ENCODE measurements around the gene FMN2.

FMN2 gene

GRCh38 chr1:240091614-240092300 is at the start of gene FMN2:
Gene FMN2, plus strand, starts transcription at chr1:240091883. Its CDS starts 227 bp downstream, at chr1:240092110.
- no peak for DNase-seq

GRCh38 chr1:240044620-240045019 is 47.1 kb upstream of the FMN2 start:
- no peak for DNase-seq

GRCh38 chr1:240046000-240046399 is 45.7 kb upstream of the FMN2 start:
- no peak for DNase-seq

- DNase-seq = no peak
These were observed 37.5 kb upstream of the FMN2 start for GRCh38 chr1:240054109-240054701.

- DNase-seq = no peak
These were observed 35.7 kb upstream of the FMN2 start for GRCh38 chr1:240055936-240056335.

- DNase-seq = no peak
These were observed 35.3 kb upstream of the FMN2 start for GRCh38 chr1:240056350-240056749.

- DNase-seq = no peak
These were observed 33.6 kb upstream of the FMN2 start for GRCh38 chr1:240058049-240058448.

- no peak for DNase-seq
These were observed 22.7 kb upstream of the FMN2 start for GRCh38 chr1:240068961-240069360.

- no peak for DNase-seq
These were observed 21.5 kb upstream of the FMN2 start for GRCh38 chr1:240070188-240070587.

GRCh38 chr1:240073097-240073496 is 18.6 kb upstream of the FMN2 start:
- no peak for DNase-seq

GRCh38 chr1:240074422-240074821 is 17.3 kb upstream of the FMN2 start:
- DNase-seq = no peak

- no peak for DNase-seq
These were observed 16.8 kb upstream of the FMN2 start for GRCh38 chr1:240074908-240075307.

- DNase-seq = no peak
These were observed 7.3 kb upstream of the FMN2 start for GRCh38 chr1:240084337-240084736.

GRCh38 chr1:240084749-240085148 is 6.9 kb upstream of the FMN2 start:
- DNase-seq = no peak

- no peak for DNase-seq
These were observed 5.0 kb upstream of the FMN2 start for GRCh38 chr1:240086726-240087125.

- DNase-seq = no peak
These were observed 1.7 kb upstream of the FMN2 start for GRCh38 chr1:240090014-240090413.

- DNase-seq = no peak
These were observed 604 bp upstream of the FMN2 start for GRCh38 chr1:240090957-240091600.

- no peak for DNase-seq
These were observed 827 bp downstream of the FMN2 start for GRCh38 chr1:240092301-240093119.

- DNase-seq = no peak
These were observed 1.7 kb downstream of the FMN2 start for GRCh38 chr1:240093120-240093961.

- DNase-seq = no peak
These were observed 2.5 kb downstream of the FMN2 start for GRCh38 chr1:240094041-240094722.

GRCh38 chr1:240096974-240097373 is 5.3 kb downstream of the FMN2 start:
- no peak for DNase-seq

GRCh38 chr1:240098534-240098933 is 6.9 kb downstream of the FMN2 start:
- DNase-seq = no peak
